ENCODE results near the gene WNK2. TPM values are rescaled to one million over a fixed set of nuclear protein-coding genes. Genes with fewer than 3 reads are reported as not detected.

The WNK2 gene
- total RNA-seq, 1 experiment from 2014 or later, result not detected

GRCh38 chr9:93161786-93162562 is 22.0 kb upstream of the WNK2 start:
- DNase-seq (ENCODE audit: low spot score), result no peak

- DNase-seq (ENCODE audit: low spot score), result no peak
These were observed 19.9 kb upstream of the WNK2 start for GRCh38 chr9:93164085-93164484.

- DNase-seq (ENCODE audit: low spot score), result no peak
These were observed 17.2 kb upstream of the WNK2 start for GRCh38 chr9:93166699-93167098.

GRCh38 chr9:93167185-93167584 is 16.8 kb upstream of the WNK2 start:
- no peak for DNase-seq (ENCODE audit: low spot score)

GRCh38 chr9:93167838-93168237 is 16.1 kb upstream of the WNK2 start:
- DNase-seq (ENCODE audit: low spot score), result no peak

GRCh38 chr9:93168581-93168980 is 15.4 kb upstream of the WNK2 start:
- no peak for DNase-seq (ENCODE audit: low spot score)

- no peak for DNase-seq (ENCODE audit: low spot score)
These were observed 14.5 kb upstream of the WNK2 start for GRCh38 chr9:93169444-93169843.

GRCh38 chr9:93170571-93170970 is 13.4 kb upstream of the WNK2 start:
- DNase-seq (ENCODE audit: low spot score), result no peak

GRCh38 chr9:93171261-93171990 is 12.5 kb upstream of the WNK2 start:
- no peak for DNase-seq (ENCODE audit: low spot score)

GRCh38 chr9:93172666-93173364 is 11.1 kb upstream of the WNK2 start:
- DNase-seq (ENCODE audit: low spot score), result no peak

- no peak for DNase-seq (ENCODE audit: low spot score)
These were observed 10.4 kb upstream of the WNK2 start for GRCh38 chr9:93173365-93174051.

GRCh38 chr9:93174976-93175375 is 9.0 kb upstream of the WNK2 start:
- DNase-seq (ENCODE audit: low spot score), result no peak

- no peak for DNase-seq (ENCODE audit: low spot score)
These were observed 6.3 kb upstream of the WNK2 start for GRCh38 chr9:93177676-93178075.

GRCh38 chr9:93178851-93179786 is 4.8 kb upstream of the WNK2 start:
- DNase-seq (ENCODE audit: low spot score), result no peak

- no peak for DNase-seq (ENCODE audit: low spot score)
These were observed 3.0 kb upstream of the WNK2 start for GRCh38 chr9:93180938-93181337.

GRCh38 chr9:93181672-93182435 is 2.1 kb upstream of the WNK2 start:
- DNase-seq (ENCODE audit: low spot score), result no peak

- DNase-seq (ENCODE audit: low spot score), result no peak
These were observed 1.4 kb upstream of the WNK2 start for GRCh38 chr9:93182572-93182971.

- DNase-seq (ENCODE audit: low spot score), result no peak
These were observed 742 bp upstream of the WNK2 start for GRCh38 chr9:93183131-93183662.

GRCh38 chr9:93184432-93185265 is 710 bp downstream of the WNK2 start:
- no peak for DNase-seq (ENCODE audit: low spot score)
